Fibroblast of peridontal ligament (primary cell): ENCODE results near the gene ENC1.
"Not testable (repeated sequence)": the region's sequence is repeated elsewhere in the genome, so short reads cannot be mapped to it uniquely, and the experiment has no call there.

Experiments used
- DNase-seq: peaks from one replicate; pipeline ENCODE4 v3.0.0-alpha.2; 2010; ENCODE audit errors: extremely low read depth

ENC1 gene, protein sequence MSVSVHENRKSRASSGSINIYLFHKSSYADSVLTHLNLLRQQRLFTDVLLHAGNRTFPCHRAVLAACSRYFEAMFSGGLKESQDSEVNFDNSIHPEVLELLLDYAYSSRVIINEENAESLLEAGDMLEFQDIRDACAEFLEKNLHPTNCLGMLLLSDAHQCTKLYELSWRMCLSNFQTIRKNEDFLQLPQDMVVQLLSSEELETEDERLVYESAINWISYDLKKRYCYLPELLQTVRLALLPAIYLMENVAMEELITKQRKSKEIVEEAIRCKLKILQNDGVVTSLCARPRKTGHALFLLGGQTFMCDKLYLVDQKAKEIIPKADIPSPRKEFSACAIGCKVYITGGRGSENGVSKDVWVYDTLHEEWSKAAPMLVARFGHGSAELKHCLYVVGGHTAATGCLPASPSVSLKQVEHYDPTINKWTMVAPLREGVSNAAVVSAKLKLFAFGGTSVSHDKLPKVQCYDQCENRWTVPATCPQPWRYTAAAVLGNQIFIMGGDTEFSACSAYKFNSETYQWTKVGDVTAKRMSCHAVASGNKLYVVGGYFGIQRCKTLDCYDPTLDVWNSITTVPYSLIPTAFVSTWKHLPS

DNA sequence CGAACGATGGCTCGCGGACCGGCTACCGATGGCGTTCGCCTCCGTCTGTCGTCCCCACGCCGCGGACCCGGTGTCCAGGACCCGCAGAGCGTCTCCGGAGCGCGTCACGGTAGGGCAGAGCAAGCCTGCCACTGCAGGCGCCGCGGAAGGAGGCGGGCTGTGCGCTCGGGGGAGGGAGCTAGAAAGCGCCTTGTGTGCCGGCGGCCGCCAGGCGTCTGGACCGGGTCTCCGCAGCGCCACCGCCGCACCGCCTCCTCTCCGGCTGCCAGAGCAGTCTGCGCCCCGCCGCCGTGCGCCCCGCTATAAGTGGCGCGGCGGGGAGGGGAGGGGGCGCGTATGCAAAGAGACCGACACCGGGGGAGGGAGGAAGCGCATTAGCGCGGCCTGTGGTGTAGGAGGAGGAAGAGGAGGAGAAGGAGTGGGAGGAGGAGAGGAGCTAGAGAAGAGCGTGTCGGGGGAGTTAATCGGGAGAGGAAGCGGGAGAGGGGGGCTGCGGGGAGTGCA, at the start of gene ENC1:
Gene ENC1 (minus strand): TSS at position 279 of the 504 bp plus-strand sequence. CDS start 4,243 bp downstream, outside the sequence.
- peak; percentile 74 for DNase-seq

DNA sequence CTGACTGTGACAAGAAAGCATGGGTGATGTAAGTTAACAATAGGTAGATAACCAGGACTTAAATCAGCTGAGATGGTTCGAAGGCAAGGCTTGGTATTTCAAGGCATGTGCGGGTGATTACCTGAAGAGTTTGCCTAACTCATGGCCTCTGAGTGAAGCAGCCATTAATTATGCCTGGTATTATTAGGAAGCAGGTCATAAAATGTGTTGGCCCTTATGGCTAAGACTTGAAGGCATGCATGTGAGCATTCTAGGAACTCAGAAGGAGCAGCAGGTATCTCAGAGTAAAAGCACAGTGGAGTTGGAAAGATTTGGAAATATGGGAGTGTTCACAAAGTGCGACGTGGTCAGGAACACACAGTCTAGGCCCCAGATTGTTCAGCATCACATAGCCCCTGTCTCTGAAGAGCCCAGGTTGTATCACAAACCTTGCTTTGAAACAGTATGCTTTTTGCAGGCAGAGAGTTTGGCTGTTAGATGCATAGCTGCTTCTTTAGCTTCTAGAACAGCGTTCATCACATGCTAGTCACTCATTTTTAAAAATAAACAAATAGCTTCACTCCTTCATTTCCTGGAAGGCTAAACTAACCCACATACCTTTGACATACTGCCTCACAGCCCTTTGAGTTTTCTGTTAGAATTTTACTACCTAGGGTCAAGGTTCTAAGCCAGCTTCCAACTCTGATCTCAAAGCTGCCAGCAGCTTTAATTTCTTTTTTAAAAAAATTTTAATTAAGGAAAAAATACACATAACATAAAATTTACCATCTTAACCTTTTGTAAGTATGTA, 46.6 kb upstream of the ENC1 start:
- DNase-seq = peak; percentile 40

DNA sequence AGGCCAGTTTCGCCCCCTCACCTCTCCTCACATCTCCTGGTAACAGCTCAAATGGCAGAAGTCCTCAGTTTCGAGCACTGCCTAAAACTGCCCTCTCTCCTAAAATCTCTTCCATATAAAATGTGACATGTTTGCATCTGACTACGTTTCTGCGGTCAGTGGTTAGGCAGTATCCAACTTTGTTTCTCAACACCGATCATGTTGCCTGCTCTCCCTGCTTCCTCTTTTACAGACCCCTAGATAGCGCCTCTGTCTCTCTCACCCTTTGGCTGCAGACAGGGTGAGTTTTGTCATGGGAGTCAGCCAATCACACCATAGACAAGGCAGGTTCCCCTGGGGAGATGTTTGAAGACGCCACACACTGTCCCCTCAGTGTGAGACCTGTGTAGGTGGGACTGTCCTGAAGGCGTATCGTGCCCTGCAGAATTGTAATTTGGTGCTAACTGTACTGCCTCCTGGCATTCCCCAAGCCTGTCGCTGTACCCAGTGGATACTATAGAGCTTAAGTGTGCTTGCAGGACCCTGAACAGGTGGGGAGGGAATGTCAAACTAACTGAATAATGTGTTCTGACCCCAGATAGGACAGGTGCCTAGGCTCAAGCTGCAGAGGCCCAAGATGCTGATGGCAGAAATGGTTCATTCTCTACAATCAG, 45.6 kb upstream of the ENC1 start:
- DNase-seq = peak; percentile 70

DNA sequence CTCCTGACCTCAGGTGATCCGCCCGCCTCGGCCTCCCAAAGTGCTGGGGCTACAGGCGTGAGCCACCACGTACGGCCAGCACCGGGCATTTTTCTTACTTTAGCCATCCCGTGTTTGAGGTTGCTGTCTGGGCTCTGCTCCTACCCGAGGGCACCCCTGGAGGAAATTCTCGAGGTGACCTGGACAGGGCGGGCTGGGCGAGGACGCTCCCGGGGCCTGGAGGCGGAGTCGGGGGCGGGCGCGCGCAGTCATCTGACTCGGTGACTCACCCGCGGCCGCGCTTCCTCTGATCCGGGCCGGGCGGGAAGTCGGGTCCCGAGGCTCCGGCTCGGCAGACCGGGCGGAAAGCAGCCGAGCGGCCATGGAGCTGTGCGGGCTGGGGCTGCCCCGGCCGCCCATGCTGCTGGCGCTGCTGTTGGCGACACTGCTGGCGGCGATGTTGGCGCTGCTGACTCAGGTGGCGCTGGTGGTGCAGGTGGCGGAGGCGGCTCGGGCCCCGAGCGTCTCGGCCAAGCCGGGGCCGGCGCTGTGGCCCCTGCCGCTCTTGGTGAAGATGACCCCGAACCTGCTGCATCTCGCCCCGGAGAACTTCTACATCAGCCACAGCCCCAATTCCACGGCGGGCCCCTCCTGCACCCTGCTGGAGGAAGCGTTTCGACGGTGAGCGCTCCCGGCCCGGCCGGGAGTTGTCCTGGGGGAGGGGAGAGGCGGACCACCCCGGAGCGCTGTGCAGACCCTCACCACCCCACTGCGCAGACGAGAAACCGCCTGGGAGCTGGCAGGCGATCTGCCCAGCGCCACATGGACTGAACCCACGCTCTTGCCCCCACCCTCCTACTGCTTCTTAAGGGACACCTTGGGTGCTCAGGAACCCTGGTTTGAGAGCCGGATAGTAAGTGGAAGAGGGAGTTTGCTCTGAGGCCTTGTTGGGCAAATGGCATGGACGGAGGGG, 44.6 kb upstream of the ENC1 start, which contains the start of gene HEXB:
Gene HEXB (plus strand): TSS at position 334 of the 952 bp plus-strand sequence. CDS start 28 bp downstream, at position 362.
- peak; percentile 67 for DNase-seq

DNA sequence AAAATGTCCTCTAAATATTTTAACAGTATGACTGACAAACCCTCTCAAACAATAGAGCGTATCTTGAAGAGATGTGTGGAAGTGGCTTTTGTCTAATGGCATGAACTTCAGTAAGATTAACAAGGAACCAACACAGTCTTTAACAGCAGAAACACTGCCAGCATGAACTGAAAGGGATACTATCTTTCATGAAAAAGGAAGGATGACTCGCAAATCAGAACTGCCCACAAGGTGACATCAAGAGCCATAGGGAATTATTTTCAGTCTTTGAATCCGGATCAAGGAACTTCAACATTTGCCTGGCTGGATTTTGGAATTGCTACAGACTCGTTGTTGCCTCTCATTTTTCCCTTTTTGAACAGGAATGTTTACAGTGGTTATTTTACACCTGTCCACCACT, 39.4 kb upstream of the ENC1 start:
- DNase-seq = no peak

DNA sequence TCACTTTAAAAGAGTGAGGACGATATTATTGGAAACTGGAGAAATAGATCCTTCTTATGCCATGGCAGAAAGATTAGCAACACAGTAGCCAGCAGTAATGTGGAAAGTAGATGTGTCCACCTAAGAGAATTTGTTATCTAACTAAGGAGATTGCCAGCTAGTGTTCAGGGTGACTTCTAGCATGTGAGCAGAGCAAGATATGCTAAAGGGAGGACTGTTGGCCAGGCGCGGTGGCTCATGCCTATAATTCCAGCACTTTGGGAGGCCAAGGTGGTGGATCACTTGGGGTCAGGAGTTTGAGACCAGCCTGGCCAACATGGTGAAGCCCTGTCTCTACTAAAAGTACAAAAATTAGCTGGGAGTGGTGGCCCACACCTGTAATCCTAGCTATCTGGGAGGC, 38.8 kb upstream of the ENC1 start:
- DNase-seq = not testable (repeated sequence)

DNA sequence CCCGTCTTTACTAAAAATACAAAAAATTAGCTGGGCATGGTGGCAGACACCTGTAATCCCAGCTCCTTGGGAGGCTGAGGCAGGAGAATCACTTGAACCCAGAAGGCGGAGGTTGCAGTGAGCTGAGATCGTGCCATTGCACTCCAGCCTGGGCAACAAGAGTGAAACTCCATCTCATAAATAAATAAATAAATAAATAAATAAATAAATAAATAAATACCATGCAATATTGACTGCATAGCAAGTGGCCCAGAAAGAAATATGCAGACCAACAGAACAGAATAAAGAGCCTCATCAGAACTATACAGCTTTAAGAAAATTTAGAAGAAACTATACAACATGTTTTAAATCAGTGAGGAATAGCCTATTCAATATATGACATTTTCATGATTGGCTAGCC, 37.6 kb upstream of the ENC1 start:
- not testable (repeated sequence) for DNase-seq

DNA sequence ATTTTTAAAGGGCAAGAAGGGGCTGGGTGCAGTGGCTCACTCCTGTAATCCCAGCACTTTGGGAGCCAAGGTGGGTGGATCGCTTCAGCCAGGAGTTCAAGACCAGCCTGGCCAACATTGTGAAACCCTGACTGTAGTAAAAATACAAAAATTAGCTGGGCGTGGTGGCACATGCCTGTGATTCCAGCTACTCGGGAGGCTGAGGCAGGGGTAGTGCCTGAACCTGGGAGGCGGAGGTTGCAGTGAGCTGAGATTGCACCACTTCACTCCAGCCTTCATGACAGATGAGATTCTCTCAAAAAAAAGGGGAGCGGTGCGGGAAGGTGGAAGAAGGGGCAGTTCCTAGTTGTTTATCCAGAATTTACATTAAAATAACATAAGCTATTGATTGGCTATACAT, 35.9 kb upstream of the ENC1 start:
- not testable (repeated sequence) for DNase-seq

DNA sequence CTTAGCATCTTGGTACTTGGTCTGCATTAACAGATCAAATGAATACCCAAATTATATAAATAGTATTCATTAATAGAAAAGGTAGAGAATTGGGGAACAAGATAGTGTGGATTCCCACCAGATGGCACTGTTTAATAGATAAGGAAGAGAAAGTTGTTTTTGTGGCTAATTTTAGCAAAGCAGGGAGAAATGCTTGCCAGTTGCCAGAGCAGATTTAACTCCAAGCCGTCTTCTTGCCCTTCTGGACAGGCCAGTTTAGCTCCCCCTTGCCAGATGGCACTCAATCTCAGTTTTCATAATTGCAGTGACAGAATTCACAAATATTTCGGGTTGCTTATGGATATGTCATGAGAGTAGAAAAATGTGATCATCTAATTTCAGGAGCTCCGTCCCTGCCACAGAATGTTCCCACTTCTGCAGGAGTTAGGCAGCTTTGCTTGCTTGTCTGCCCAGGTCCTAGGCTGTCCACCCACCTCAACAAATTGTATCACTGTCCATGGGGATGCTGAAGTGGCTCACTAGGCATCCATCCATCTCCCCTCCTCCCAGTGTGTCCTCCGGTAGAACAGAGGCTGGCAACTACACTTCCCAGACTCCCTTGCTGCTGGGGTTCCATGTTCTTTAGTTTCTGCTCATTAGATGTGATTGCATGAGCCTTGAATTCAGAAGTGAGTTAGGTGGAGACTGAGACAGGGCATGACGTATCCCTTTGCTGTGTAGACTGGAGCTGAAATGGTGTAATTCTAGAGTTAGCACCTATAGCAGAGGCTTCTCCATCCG, 32.7 kb upstream of the ENC1 start:
- peak; percentile 77 for DNase-seq

DNA sequence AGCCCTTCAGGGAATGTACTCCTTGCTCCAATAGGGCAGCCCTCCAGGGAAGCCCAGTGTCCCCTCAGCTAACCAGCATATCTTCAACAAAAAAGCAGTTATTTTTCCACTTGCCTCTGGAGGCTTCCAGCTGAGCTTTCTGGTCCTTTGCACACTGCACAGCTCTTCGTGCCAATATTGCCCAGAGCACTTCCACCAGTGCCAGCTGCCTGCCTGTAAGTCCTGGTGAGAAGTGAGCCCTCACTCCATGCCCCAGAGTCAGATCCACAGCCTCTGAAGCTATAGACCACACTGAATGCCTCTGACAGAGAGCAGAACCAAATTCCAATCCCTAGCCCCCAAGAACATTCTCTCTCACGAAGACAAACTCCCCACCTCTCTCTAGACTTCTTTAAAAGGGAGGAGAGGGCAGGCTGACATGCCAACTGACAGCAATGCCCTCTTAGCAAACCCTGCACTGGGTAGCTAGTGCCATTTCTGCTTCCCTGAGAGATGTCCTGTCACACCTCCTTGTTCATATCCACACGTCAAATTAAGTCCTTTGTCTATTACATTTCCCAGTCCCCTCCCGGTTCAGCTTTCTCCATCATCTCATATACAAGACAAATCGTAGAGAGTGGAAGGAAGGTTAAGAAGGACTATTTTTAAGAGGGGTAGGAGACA, 31.8 kb upstream of the ENC1 start:
- no peak for DNase-seq

DNA sequence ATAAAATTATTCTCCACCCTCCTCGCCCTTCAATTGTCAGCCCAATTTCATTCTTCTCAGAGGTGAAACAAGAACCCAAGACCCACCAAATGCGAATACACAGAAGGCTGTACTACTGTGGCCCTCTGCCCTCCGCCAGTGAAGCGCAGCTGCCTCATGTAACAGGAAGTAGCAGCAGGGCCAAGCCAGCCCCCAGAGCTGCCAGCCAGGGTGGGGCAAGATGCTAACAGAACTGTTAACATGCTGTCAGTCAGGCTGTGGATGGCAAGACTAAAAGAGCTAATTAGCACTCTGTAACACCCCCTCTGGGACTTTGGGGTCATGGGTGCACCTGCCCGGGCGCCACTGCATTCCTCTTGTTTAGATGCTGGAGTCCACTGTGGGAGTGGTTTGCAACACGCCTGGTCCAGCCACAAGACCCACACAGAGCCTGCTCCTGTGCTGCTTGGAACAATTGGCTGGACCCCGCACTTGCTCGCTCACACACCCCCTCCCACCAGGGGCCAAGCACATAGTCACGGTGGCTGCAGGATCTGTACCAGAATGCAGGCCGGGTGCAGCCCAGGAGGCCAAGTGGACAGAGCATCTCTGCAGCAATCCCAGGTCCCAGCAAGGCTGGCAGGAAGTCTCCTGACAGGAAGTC, 30.0 kb upstream of the ENC1 start:
- no peak for DNase-seq

DNA sequence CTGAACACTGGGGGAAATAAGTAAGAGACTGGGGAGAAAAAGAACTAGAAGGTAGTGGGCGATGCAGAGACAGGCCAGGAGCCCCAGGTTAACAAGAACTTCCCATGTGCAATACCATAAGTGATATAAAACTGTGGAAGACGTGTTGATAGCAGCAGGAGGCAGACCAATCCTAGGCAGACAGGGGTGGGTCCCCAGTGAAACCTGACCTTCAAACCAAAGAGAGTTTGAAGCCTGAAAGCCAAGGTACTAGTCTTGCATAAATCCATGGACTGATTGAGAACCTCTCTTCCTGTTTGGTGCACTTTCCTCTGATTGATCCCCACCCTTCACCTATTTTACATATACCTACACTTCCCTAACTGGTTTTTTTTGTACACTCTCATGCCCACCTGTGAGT, 29.3 kb upstream of the ENC1 start:
- no peak for DNase-seq

DNA sequence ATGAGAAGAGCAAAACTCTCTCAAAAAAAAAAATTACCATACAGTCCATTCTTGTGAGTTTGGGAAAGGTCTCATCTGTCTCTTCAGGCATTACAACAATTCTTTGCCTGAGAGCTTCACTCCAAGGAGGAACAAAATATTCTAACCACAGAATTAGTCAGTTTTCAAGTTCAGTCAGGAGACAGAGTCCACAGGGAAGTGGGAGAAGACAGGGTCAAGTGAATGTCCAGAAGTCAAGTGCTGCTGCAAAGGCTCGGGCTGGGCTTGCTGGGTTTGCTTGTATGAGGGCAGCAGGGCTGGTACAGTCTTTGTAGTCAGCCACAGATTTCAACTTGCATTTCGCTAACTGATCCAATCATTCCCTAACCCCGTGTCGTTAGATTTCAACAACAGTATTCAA, 26.9 kb upstream of the ENC1 start:
- DNase-seq = peak; percentile 38

DNA sequence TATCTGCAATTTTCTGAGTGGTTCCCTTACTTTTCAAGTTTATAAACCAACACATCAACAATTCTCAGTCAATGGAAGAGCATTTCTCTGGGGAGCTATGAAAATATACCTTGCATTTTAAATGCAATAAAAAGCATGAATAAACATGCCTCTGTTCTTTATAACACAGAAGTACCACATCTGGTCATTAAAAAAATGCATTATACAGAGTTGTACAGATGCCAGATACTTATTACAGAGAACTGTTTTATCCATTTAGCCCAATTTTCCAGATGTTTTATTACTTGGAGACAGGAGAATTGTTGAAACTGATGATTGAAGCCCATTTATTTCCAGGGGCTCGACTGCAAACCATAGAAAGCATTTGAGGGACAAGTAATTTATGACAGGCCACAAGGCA, 25.3 kb upstream of the ENC1 start:
- no peak for DNase-seq

DNA sequence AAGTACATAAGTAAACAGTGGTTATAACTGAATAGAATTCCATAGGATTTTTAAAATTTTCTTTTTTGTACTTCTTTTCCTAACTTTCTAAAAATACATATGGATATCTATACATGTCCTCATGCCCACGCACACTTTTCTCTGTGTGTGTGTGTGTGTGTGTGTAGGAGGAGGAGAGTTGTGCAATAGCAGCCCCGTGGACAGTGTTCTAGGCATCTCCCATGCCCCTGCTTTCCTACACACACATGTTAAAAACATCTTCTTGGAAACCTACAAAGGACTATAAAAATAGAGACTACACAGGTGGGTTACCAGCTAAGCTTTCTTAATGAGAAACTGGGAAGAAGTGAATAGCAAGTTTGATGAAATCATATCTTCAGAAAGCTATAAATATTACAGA, 24.7 kb upstream of the ENC1 start:
- no peak for DNase-seq

DNA sequence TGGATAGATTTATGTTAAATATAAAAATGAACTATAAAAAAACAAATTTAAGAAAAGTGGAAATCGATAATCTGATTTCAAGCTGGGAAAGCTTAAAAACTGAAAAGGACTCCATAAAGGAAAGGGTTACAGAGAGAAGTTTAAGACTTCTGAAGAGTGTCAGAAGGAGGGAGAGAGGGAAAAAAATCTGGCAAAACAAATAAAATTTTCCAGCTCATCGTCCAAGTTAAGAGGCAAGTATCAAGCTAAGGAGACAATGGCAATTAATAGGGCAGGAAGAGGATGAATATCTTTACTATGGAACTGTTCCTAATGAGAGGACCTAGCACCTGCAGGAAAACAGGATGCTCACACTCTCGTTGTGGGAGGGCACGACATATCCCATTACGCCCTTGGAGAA, 24.0 kb upstream of the ENC1 start:
- DNase-seq = no peak

DNA sequence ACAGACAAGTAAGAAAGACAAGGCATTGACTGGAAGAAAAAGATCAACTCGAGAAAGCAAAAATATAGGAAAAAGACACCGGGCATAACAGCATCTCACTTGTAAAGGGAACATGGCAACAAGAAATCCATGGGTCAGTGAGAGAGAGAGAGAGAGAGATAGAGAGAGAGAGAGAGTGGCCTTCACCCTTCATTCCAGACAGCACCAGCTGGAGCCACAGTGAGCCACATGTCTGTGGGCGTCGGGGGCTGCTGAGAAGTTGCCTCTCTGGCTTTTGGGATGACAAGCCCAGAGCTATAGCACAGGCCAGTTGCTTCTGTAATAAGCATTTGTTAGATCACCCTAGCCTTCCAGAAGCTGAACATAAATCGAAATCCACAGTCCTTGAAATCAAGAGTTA, 20.3 kb upstream of the ENC1 start:
- DNase-seq = no peak

DNA sequence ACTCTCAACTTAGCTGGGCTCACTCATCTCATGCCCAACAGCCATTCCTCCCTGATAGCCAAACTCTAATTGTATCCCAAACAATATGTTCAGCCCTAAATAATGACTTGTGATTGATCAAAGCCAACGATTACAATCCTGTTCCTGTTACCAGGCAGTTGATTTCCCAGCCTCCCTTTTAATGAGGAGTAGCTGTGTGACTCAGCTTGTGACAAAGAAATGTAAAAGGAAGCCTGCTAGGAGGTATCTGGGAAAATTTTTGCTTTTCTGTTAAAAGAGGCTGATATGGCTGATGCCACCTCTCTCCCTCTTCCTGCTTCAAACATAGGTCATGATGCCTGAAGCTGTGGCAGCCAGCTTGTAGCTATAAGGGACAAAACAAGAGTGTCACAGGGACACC, 19.6 kb upstream of the ENC1 start:
- DNase-seq = no peak

DNA sequence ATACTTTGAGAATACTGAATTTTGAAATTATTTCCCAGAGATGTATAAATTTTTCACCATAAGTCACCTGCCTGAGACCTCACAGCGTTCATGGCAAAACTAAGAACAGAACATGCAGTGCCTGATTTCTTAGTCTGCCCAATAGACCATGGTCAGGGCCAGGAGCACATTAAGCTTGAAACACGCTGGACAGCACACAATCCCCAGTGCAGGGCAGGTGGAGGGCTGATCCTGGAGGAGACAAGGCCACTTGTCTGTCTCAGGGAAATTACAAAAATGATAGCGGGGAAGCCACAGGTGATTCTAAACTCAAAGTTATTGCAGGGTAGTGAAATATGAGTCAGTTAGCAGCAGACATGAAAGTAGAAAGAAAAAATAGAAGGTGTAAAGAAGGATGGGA, 18.6 kb upstream of the ENC1 start:
- no peak for DNase-seq
